Ovary (tissue), 9 donors: ENCODE data around the gene OPALIN. TPM values are rescaled to one million over a fixed set of nuclear protein-coding genes. Genes with fewer than 3 reads are reported as not detected.

Experiments used
- DNase-seq, 5 donors: peaks; one replicate each; pipeline ENCODE4 v3.0.0-alpha.2; 2019 to 2020
- H3K27ac ChIP-seq, 2 donors: fragments of 200-600 bp; one replicate each; pipeline versions ENCODE4 v1.5.1 to v1.8.0; 2019 to 2022
- H3K27me3 ChIP-seq: fragments of 200-600 bp; one replicate; pipeline ENCODE4 v1.8.0; 2022
- H3K36me3 ChIP-seq: fragments of 200-600 bp; sonication (generic); one replicate; pipeline ENCODE4 v1.5.1; 2019
- H3K4me1 ChIP-seq: one replicate; pipeline ENCODE4 v1.8.1; 2013; ENCODE audit warnings: mild to moderate bottlenecking, moderate library complexity; ENCODE audit not compliant: insufficient read depth
- H3K4me3 ChIP-seq: fragments of 200-600 bp; sonication (generic); one replicate; pipeline ENCODE4 v1.5.1; 2017
- H3K9me3 ChIP-seq, 2 donors: fragments of 200-600 bp in 1 of 2; sonication (generic) in 1 of 2; one replicate each; pipeline versions ENCODE4 v1.5.1 to v1.8.1; 2013 to 2019; ENCODE audit warnings: mild to moderate bottlenecking in 1 of 2, moderate library complexity in 1 of 2
- CTCF ChIP-seq, 3 donors: fragments of 450-650 bp in 2 of 3; fragments of 200-600 bp in 1 of 3; IDR thresholded peaks; one replicate each; pipeline versions ENCODE4 v1.5.1 to v1.8.0; 2016 to 2022; ENCODE audit warnings: antibody characterized with exemption in 3 of 3, mild to moderate bottlenecking in 1 of 3
- EP300 ChIP-seq: sonication (generic); formaldehyde crosslinking; IDR thresholded peaks from one replicate; pipeline ENCODE4 v1.6.1; 2017; ENCODE audit warnings: antibody characterized with exemption
- POLR2A ChIP-seq: fragments of 450-650 bp; IDR thresholded peaks from one replicate; pipeline ENCODE4 v1.6.1; 2017; ENCODE audit warnings: antibody characterized with exemption, mild to moderate bottlenecking, moderate library complexity
- WGBS, 3 donors: extraction: QIAGEN DNeasy Blood & Tissue Kit in 1 of 3; methylation state at CpG; one replicate each; pipeline versions ENCODE4 v1.1.5 to v1.1.7; 2013 to 2017; 5-methylcytosine and 5-hydroxymethylcytosine counted together
- intact Hi-C, 4 donors: fragments of 100-400 bp; cut with DNase I; formaldehyde crosslinking; loops; one replicate each; pipeline versions ENCODE4 v1.11.0 to v1.15.1; 2022 to 2023
- polyA plus RNA-seq, 2 donors: library from polyadenylated mRNA; stranded (reverse); fragments of 200-250 nt in 1 of 2; fragments of 350-450 nt in 1 of 2; fragmentation: Illumina TruSeq in 1 of 2; extraction: RNeasy Lipid Tissue Mini Kit (QIAGEN cat#74804) in 1 of 2; gene quantifications; one replicate each; pipeline ENCODE4 v1.2.3, GENCODE V29; 2013 to 2014
- total RNA-seq, 7 donors: library from RNA; depleted of rRNA in 2 of 7; stranded (reverse); fragments of >200 nt in 2 of 7; fragmentation: NEBNext Ultra II Directional in 3 of 7; extraction: Animal tissue kit (Norgen Biotek cat#: 25700) in 3 of 7; gene quantifications; one replicate each; pipeline versions ENCODE4 v1.1.0 to v1.2.4, GENCODE V29; 2016 to 2023
- donor health status: DM: no; HTN: no; CAD: no; lungs with moderate emphysema.
- donor health status: DM: no; HTN: no; CAD: no.
- donor health status: Bipolar disorder and iron deficiency.
- donor health status: DM: yes; HTN: yes; CAD: no.
- donor health status: DM: no; HTN: no; CAD: no.
- donor health status: DM: yes; HTN: yes; CAD: no.

OPALIN gene
- total and polyA plus RNA-seq, 9 donors, result 0.02 TPM; not detected in 8

GRCh38 chr10:96342402-96342801 is 16.4 kb downstream of the OPALIN start:
- no peaks in the 10 kb centered on the region for H3K36me3 ChIP-seq
- intact Hi-C loops, result no loop called here
- no peak overlapping the region for H3K27ac ChIP-seq
- no peak for DNase-seq
- WGBS, 3 donors, result 61 to 77% (median 67%) methylated on average over 4 of the region's 4 CpGs
- H3K27me3 ChIP-seq, result no peaks in the 10 kb centered on the region
- H3K4me1 ChIP-seq, result no peaks in the 10 kb centered on the region
- H3K9me3 ChIP-seq, result peaks cover 0 to 7% of the 10 kb centered on the region in 2 donors
- no peak for TF ChIP-seq CTCF (IDR thresholded peaks at IDR 0.05)
- TF ChIP-seq POLR2A, result no peak
- no peak for TF ChIP-seq EP300
- H3K4me3 ChIP-seq, result no peak overlapping the region

DNA sequence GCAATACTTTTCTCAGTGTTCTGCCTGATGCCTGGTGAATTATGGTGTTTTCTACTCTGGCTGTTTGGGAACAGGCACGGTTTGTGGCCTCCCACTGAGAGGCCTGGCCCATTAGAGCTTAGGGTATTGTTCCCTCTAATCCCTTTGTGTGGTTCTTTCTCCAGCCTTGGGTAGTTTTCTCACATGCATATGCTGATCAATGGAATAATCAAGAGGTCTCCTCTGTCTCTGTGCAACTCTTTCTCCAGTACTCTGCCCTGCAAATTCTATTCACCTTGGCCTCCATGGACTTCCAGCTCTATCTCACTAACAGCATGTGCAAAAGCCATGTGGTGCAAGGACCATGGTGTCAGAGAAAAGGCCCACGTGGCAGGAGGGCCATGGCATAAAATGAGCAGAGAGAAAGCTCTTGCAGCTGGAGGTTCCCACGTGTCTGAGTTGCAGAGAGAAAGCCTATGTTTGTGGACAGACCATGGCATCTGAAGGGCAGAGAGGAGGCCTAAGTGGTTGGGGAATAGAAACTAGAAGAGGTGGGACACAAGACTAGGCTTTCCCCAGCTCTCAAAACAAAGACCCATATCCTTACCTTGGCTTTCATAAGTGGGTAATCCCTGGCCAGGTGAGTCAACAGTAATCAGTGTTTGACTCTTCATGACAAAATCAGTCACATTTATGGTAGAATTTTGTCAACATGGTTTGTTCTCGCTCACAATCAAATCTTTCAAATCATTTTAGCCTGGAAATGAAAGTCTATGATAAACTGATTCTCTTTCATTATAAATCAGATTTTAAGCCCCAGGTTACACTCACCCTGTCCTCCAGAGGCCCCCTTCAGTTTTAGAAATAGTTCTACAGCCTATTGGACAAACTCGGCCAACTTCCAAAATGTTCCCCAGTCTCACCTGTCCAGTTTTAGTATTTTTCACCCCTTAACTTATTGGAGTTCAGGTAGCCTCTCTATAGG is 17.3 kb downstream of the OPALIN start:
- Histone ChIP-seq H3K27me3 (no peaks in the 10 kb centered on the region), H3K27ac (no peak overlapping the region), H3K4me3 (no peak overlapping the region), H3K36me3 (no peaks in the 10 kb centered on the region), H3K4me1 (no peaks in the 10 kb centered on the region), H3K9me3 (peaks cover 0 to 7% of the 10 kb centered on the region in 2 donors)
- no peak for DNase-seq
- TF ChIP-seq CTCF (IDR thresholded peaks at IDR 0.05) (no peak), EP300 (no peak), POLR2A (no peak)
- intact Hi-C loops, result no loop called here
- WGBS, 3 donors, result 55 to 68% (median 62%) methylated on average over 5 of the region's 5 CpGs

GRCh38 chr10:96339956-96340904 is 18.6 kb downstream of the OPALIN start:
- intact Hi-C loops, result no loop called here
- peak in 2 of 3 donors; percentile 6 to 11 for TF ChIP-seq CTCF (IDR thresholded peaks at IDR 0.05)
- no peak for TF ChIP-seq EP300
- no peak for TF ChIP-seq POLR2A
- 16 to 27% (median 20%) methylated on average over 7 of the region's 7 CpGs for WGBS, 3 donors

GRCh38 chr10:96339383-96339782 is 19.4 kb downstream of the OPALIN start:
- 91 to 94% (median 93%) methylated on average over 4 of the region's 4 CpGs for WGBS, 3 donors
- no peaks in the 10 kb centered on the region for H3K36me3 ChIP-seq
- TF ChIP-seq EP300 (no peak), CTCF (IDR thresholded peaks at IDR 0.05) (no peak), POLR2A (no peak)
- intact Hi-C loops, result no loop called here
- no peak for DNase-seq
- no peak overlapping the region for H3K27ac ChIP-seq
- no peaks in the 10 kb centered on the region for H3K27me3 ChIP-seq
- H3K4me1 ChIP-seq, result no peaks in the 10 kb centered on the region
- no peak overlapping the region for H3K4me3 ChIP-seq
- no peaks in the 10 kb centered on the region for H3K9me3 ChIP-seq

More at GRCh38 chr10:96339956-96340904, 18.6 kb downstream of the OPALIN start:
- H3K27me3 ChIP-seq, result no peaks in the 10 kb centered on the region
- H3K36me3 ChIP-seq, result no peaks in the 10 kb centered on the region
- H3K9me3 ChIP-seq, result no peaks in the 10 kb centered on the region
- H3K4me1 ChIP-seq, result no peaks in the 10 kb centered on the region
- H3K27ac ChIP-seq, result no peak overlapping the region
- DNase-seq, result peak in 4 of 5 donors; percentile 39 to 48 (median 44)
- H3K4me3 ChIP-seq, result no peak overlapping the region
